Limb (tissue), 2 donors: ENCODE results near the gene MUSTN1.

Source experiments
- DNase-seq, 2 donors: peaks; one replicate each; pipeline ENCODE4 v3.0.0-alpha.2; 2016; ENCODE audit errors: extremely low spot score in 2 of 2

The MUSTN1 gene

GRCh38 chr3:52835766-52836470 lies 1.1 kb upstream of the MUSTN1 start:
- DNase-seq, result no peak

GRCh38 chr3:52833202-52833601 lies 1.6 kb downstream of the MUSTN1 start:
- DNase-seq, result no peak

- DNase-seq, result peak in 1 of 2 donors; percentile 42
Measured at GRCh38 chr3:52831500-52832301, 3.1 kb downstream of the MUSTN1 start.

- DNase-seq, result no peak
Measured at GRCh38 chr3:52830535-52831258, 4.1 kb downstream of the MUSTN1 start, which contains the start of gene ITIH4. TSS of gene ITIH4 (minus strand) at chr3:52830672. CDS start at chr3:52830642, 30 bp downstream.

GRCh38 chr3:52829906-52830463 lies 4.8 kb downstream of the MUSTN1 start:
- no peak for DNase-seq

- no peak for DNase-seq
Measured at GRCh38 chr3:52829482-52829881, 5.3 kb downstream of the MUSTN1 start.

GRCh38 chr3:52827866-52828376 lies 6.9 kb downstream of the MUSTN1 start:
- DNase-seq, result no peak

- DNase-seq, result no peak
Measured at GRCh38 chr3:52827441-52827840, 7.4 kb downstream of the MUSTN1 start.

GRCh38 chr3:52824037-52824436 lies 10.8 kb downstream of the MUSTN1 start:
- DNase-seq, result no peak

GRCh38 chr3:52822363-52822762 lies 12.5 kb downstream of the MUSTN1 start:
- no peak for DNase-seq

GRCh38 chr3:52820736-52821135 lies 14.1 kb downstream of the MUSTN1 start:
- no peak for DNase-seq

- DNase-seq, result no peak
Measured at GRCh38 chr3:52819936-52820335, 14.9 kb downstream of the MUSTN1 start.

- no peak for DNase-seq
Measured at GRCh38 chr3:52817860-52818259, 17.0 kb downstream of the MUSTN1 start.

- DNase-seq, result no peak
Measured at GRCh38 chr3:52817221-52817620, 17.6 kb downstream of the MUSTN1 start.

GRCh38 chr3:52816654-52817053 lies 18.2 kb downstream of the MUSTN1 start:
- DNase-seq, result no peak

GRCh38 chr3:52816199-52816598 lies 18.6 kb downstream of the MUSTN1 start:
- no peak for DNase-seq

GRCh38 chr3:52813810-52814209 lies 21.0 kb downstream of the MUSTN1 start:
- no peak for DNase-seq

- DNase-seq, result no peak
Measured at GRCh38 chr3:52811452-52812011, 23.3 kb downstream of the MUSTN1 start.

- DNase-seq, result no peak
Measured at GRCh38 chr3:52810923-52811322, 23.9 kb downstream of the MUSTN1 start.

- no peak for DNase-seq
Measured at GRCh38 chr3:52809662-52810377, 25.0 kb downstream of the MUSTN1 start.

GRCh38 chr3:52809149-52809548 lies 25.7 kb downstream of the MUSTN1 start:
- DNase-seq, result no peak
